Stimulated activated CD4-positive, alpha-beta T cell treated with anti-CD3 and anti-CD28 coated beads, TNF-alpha, amount 100 ng/mL, for 48 hours (primary cell): ENCODE results near the gene RHOBTB1.

Source experiments
- DNase-seq, 3 donors: peaks; one replicate each; pipeline ENCODE4 v3.0.0-alpha.2; 2020; ENCODE audit warnings: low read depth in 3 of 3

Gene RHOBTB1

DNA sequence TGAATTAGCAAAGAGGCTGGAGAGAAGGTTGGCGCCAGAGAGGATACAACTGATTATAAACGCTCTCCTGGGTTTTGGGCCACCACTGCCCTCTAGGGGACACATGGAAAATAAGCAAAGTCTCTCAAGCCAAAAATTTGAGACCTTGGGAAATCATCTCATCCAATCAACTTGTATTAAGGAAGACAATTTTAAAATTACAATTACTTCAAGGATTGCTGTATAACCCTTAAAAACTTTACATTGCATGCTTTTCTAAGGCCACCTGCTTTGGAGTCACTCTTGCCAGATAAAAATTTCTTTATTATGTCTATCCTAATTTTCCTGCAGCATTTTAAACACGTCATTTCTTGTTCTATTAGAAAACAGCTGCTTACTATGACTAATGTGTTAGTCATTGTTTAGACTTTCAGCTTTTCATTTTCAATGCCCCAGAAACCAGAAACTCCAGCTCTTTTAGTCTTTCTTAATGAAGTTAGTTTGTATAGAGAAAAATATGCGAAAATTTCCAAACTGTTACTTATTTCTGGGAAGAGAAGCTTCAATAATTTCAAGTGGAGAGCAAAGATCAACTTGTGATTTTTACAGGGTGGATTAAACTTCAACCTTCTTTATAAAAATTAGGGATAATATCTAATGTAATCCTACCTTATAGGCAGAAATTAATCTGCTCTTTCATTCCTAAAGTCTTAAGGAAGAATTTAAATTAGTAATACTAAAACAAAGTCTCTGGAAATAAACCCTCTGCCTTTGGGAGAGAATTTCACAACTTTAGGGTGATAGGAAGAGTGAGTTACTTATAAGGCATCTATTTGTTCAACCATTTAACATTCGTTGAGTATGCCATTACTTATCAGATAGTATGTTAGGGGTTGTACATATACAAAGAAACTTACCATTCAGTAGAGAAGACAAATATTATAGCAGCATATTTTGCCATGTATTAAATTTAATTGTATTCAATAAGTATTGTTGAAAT is 20.6 kb upstream of the RHOBTB1 start:
- DNase-seq, result no peak

DNA sequence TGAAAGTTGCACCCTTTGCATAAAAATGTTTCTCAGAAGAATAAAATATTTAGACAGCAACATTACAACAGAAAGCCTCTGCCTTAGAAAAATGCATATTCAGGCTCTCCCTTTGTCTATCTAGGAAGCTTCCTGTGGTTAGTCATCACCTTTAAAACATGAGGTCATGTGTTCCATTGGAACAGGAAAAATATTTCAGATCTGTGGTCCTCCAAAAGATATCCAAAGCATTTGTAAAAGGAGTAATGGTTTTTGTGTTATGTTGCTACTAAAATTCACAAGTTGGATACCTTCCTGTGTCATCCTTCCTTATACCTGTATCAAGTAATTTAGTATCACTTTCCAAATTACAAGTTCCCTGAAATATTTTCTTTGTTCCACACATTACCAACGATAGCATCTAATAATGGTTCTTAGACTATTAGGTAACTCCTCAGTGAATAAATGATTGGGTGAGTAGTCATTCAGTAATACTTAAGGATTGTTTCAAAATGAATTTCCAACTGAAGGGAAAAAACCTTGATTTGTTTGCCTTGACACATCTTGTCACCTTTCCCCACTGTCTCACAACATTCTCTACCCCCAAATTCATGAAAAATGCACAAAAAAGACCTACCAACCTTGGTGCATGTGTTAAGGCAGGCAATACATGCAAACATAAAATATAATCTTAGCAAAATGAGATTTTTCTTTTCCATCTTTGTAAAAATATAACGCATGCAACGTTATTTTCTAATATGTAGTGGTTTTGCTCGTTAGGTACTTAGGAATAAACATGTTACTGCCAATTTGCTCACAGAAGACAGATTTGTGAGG is 19.7 kb upstream of the RHOBTB1 start:
- DNase-seq, result no peak

DNA sequence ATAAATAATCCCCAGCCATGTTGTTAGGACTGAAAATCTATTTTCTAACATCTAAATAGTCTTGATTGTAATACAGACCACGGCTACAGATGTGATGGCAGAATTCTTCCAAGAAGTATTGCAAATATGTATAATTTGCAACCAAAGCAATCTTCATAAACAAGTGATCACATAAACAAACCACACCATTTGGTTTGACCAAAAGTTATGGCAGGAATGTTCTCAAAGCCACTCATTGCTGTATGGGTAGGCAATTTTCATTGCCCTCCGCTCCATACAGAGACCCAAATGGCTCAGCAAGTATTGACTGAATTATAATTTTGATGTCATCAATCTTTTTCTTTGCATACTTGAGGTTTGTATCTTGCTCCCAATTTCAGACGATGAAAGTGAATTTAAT is 19.0 kb upstream of the RHOBTB1 start:
- DNase-seq, result no peak

DNA sequence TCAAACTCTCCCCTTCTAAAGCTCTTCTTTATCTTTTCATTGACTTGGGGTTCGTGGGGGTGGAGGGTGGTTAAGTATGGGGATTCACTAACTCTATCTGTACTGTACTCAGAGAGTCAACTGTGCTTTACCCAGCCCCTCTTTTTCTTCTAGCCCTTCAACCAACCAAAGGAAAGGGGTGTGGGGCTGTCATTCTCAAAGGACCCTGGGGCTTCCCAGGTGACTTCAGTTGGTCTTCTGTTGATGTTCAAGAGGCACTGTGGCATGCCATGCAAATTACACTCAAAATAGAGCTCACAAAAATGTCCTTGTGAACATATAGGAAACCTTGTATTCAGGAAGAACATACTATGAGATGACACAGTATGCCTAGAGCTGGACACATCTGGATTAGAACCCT is 16.9 kb upstream of the RHOBTB1 start:
- no peak for DNase-seq

DNA sequence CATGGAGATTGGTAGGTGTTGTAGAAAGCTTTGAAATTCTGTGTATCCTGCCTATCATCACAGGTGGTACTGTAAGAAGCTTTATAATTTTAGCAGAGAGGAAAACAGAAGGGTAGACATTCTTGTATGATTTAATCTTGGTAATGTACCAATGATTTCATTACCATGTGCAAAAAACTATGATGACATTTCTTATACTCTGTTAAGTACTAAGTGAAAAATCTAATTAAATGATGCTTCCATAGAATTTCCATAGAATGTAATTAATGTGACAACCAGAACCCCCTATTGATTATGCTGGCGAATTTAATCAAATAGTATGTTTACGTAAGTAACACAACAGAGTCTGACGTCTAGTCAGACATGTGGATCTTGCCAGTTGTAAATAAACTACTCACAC is 16.0 kb upstream of the RHOBTB1 start:
- DNase-seq, result no peak

DNA sequence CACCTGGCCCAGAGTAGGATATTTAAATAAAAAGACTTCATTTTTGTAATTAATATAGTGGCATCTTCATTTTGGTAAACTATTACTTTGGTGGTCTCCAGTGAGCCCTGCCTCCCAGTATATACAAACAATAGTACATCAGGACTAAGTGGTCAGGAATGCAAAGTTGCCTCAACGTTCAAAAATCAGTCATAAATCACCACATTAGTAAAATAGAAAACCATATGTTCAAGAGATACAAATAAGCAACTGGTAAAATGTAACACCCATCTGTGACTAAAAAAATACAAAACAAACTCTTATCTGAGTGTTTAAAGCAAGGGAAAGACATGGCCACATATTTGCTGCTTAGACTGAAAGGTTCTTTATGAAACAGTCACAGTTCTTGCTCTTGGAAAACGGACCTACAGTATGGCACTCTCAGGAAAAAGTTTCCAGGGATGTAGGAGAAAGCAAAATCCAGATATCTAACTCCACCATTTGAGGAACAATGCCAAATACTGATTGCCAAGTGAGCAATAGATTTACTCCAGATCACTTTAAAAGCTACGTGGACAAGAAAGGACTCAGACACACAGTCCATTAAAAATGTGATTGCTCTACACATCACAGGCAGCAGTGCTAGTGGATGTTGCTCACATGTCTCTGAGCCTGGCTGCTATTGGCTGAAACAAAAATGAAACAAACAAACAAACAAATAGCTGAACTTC is 15.1 kb upstream of the RHOBTB1 start:
- DNase-seq, result no peak

DNA sequence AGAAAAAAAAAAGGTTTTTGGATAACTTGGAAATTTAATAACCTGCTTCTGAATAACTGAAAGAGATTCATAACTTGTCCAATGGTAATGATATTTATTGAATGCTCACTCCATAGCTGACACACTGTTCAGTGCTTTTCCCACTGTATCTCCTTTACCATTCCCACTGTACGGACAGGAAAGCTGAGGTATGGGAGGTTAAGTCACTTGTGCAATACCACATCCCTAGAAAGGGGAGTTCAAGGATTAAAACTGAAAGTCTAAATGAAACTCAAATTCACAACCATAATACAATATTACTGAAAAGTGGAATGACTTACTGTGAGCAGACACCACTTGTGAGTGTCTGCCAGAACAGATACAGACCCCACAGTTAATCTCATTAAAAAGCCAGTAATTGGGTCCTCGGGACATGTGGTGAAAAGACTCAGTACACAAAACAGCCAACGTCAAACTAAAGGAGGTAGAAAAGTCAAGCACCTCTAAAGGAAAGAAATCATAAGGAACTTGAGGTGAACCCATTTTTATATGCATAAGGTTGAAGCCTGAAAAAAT is 13.8 kb upstream of the RHOBTB1 start:
- DNase-seq, result no peak

DNA sequence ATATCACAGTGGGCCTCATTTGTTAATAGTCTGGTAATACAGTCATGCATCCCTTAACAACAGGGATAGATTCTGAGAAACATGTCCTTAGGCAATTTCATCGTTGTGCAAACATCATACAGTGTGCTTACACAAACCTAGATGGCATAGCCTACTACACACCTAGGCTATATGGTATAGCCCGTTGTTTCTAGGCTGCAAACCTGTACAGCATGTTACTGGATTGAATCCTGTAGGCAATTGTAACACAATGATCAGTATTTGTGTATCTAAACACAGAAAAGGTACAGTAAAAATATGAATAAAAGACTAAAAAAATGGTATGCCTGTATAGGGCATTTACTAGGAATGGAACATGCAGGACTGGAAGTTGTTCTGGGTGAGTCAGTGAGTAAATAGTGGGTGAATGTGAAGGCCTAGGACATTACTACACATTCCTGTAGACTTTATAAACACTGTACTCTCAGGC is 12.0 kb upstream of the RHOBTB1 start:
- no peak for DNase-seq

DNA sequence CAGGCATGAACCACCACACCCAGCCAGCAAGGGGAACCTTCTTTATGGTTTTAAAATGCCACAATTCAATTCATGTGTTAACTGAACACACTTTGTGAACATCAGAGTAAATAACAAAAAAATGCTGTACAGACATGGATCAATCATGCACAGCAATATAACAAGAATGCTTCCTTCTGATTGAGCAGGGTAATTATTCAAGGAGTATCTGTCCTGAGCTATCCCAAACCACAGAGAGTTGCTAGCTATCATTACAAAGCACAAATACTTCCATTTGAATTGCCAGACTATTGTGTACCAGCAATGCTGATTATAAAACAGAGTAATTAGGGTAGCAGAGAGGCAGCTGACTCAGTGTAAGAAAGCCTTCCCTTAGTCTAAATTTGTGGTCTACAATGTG is 11.3 kb upstream of the RHOBTB1 start:
- no peak for DNase-seq

DNA sequence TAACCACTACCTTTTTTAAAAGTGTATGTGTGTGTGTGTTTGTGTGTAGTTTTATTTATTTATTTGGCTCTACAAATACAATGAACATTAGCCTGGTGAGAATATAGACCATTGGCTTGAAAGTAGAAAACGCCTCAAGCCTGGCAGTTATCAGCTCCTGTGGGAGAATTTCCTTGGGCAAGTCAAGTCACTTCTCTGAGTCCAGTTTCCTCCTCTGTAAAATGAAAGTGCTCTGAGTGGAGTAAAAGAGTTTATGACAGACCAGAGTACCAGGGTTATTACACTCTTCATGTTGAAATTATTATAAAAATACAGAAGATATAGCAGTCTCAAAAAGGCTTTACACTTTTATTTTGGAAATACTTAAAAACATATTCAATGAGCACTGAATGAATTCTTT is 10.1 kb upstream of the RHOBTB1 start:
- no peak for DNase-seq

DNA sequence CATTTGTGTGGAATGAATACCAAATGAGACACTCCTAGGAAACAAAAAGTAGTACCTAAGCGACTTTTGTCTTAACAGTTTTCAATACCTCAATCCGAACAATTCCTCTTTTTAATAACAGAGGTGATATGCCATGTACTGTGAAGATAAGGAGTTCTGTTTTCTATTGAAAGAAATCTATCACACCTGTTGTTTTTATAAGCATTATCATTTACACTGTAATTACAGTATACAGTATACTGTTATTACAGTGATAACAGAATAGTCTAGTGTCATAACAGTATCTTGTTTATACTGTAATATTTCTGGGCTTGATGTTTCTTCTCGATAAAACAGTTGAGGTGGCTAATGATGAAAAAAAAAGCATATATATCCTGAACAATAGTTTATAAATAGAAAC is 9.4 kb upstream of the RHOBTB1 start:
- DNase-seq, result no peak

DNA sequence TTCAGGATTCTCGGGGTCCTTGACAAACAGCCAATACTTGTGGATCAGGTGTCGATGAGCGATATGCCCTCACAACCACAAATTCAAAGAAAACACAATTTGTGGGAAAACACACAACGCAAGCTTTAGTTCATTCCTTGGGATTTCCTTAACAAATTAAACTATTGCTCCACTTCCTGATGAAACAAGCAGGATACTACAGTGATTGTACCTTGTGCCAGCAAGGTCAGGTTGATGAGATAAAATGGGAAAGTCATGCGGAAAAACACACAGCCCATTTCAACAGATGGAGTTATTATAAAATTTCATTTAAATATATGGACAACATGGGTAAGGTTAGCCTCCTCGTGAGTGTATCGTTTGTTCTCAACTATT is 8.8 kb upstream of the RHOBTB1 start:
- DNase-seq, result no peak

DNA sequence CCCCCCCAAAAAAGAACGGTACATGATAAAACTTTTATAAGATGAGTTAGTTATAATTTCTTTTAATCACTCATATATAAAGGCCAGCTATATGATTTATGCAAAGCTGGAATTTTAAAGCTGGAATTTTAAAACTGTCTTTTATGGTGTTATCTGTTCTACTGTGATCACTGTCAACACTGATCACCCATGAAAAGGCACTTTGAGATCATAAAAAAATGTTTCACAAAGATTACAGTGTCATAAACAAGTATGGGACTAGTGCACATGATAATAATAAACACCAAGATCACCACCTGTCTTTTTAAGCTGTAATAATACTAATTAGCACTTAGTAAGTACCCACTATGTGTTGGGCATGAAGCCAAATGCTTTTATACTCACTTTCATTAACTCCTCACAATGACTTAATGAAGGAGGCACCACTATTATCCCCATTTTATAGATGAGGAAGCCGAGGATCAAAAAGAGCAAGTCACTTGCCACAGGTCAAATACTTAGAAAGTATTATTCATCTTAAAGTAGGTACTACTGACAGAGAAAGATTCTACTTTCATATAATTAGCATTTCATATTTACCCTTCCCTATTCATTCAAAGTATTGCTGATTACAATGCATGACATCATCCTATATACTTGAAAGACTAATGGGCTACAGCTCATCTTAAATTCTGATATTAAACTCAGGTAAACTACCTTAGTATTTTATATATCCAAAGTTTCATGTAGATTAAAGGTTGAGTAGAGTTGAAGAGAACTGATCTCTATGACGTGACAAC is 8.3 kb upstream of the RHOBTB1 start:
- no peak for DNase-seq

DNA sequence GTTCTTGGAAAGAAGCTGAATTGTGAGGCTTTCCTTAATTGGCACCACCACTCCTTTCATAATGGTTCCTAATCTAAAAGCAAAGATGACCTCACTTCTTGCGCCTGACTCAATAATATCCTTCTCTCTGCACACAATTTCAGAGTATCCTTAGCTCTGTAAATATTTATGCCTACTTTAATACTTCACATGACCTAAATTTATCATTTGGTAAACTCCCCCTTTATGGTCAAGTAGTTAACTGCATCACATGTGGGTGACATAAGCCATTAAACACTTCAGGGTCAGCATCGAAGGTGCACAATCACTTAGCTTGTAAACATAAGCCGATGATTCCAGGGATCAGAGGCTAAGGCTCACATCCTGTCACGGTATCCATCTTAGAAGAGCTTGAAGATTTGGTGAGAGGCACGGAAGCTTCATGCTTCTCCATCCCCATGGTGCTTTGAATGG is 7.3 kb upstream of the RHOBTB1 start:
- no peak for DNase-seq

DNA sequence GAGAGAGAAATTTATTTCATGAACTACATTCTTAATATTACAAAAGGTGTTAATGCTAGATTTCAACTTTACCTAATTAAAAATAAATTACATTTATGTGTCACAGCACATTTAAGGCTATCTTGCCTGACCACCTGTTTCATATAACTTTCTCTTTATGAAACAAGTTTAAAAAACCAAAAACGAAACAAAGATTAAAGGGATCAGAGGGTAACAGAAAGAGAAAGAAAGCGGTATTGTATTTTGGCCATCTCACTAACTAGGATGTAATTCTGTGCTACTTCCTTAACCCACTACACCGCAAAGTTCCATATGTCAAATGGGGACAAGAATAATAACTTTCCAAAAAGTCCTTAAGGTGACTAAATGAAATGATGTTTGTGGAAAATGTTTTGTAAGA is 6.3 kb upstream of the RHOBTB1 start:
- DNase-seq, result no peak

DNA sequence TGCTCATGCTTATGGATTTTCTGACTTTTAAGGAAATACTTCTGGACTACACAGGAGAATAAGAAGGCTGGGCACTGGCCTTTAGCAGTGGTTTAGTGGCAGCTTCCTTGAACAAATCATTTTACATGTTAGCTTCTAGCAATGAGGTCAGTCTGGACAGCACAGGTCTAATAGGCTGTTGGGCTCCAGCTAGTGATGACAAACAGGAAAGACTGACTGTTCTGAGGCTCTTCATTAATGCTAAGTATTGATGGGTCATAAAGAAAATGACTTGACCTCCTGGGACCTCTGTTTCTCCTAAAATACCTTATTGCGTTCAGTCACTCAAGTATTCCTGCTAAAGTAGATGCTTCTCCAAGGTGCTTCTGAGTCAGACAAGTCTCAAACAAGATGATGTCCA is 4.9 kb upstream of the RHOBTB1 start:
- no peak for DNase-seq

DNA sequence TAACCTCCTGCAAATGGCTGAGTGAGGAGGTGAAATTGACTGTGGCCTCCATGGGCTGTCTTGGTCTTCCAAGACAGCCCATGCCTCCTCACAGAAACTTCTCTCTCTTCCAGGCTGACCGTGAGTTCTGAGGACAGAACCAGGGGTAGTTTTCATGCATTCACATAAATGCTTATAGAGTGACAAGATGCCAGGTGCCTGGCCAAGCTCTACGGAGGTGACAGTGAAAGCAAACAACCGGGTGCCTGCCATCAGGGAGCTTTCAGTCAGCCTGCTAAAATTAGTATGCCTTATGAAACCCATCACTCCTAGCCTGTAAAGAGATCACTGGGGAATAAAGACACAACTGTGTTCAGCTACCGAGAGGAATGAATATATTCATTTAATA is 919 bp upstream of the RHOBTB1 start:
- DNase-seq, result no peak

DNA sequence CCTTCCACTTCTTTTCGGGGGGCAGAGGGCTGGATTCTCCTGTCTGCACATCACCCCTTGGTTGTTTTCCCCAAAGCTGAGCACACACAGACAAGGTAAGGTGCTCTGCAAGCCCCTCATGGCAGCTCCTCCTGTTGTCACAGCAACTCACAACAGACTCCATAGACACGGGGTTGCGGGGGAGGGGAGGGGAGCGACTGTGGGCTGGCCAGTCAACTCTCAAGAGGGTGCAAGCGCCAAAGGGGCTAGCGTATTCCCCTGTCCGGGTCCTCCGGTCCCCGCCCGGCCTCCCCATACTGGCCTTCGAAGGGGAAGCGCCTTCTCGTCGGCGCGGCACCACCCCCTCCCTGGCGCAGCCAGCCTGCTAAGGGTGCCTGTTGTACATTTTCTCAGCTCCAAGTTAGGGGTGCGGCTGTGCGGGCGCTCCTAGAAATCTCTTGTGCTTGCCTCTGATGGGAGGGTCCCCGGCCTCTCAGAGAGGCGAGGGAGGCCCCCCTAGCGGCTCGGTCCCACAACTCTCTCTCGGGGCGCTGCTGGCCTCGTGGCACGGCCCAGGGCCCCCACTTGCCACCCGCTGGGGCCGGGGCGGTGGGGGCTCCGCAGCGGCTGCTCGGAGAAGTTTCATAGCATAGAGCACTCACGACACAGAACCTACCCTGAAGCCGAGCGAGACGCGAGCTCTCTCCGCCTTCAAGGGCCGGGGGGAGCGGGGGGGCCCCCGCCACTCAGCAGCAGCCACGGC is 498 bp downstream of the RHOBTB1 start:
- no peak for DNase-seq

DNA sequence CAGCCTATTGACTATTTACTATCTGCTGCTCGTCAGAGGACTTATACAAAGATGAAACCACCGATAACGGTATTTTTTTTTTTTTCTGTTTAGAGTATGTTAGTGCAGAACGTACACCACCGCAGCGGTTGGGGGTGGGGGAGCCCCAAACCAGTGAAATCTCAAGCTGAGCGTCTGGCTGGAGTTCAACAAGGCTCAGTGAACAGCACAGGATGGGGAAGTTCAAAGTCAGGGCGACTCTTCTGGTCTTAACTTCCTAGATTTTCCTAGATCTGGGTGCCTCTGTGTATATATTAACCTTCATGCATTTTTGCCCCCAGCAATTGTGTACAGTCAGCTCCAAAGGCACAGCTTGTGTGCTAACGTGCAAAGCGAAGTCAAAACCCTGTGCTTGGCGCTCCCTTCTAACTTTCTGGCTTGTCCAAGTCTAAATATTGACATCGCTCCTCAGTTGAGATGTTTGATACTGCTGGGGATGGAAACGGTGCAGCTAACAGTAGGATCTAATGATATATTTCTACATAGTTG is 1.1 kb downstream of the RHOBTB1 start:
- peak in 1 of 3 donors; percentile 24 for DNase-seq
